WTC11 (cell line): ENCODE data around the gene NEK8. TPM values are rescaled to one million over a fixed set of nuclear protein-coding genes. Genes with fewer than 3 reads are reported as not detected.
"Not testable (repeated sequence)": the region's sequence is repeated elsewhere in the genome, so short reads cannot be mapped to it uniquely, and the experiment has no call there.

Source experiments
- ATAC-seq: fragments of 200-7000 bp; cut with Tn5 transposase; 2 replicates; pipeline ENCODE4 v1.10.0; 2021; ENCODE audit warnings: mild to moderate bottlenecking, moderate library complexity
- CTCF ChIA-PET: fragments of 300-600 bp; sonication (Branson Sonifier 250); formaldehyde crosslinking; loops from one replicate; lab custom pipeline; 2021; ENCODE audit warnings: antibody characterized with exemption; lab: Charles Lee
- POLR2A ChIA-PET: fragments of 350-600 bp; sonication (Branson Sonifier 250); formaldehyde crosslinking; loops from one replicate; lab custom pipeline; 2021; ENCODE audit warnings: antibody characterized with exemption; lab: Charles Lee
- DNase-seq: peaks from one replicate; pipeline ENCODE4 v3.0.0; 2021; ENCODE audit warnings: low spot score
- H3K27ac Mint-ChIP-seq: 2 replicates; pipeline ENCODE4 v1.8.0; 2021; ENCODE audit warnings: mixed read lengths
- H3K27me3 Mint-ChIP-seq: 2 replicates; pipeline ENCODE4 v1.8.0; 2021; ENCODE audit warnings: low read depth, mild to moderate bottlenecking, moderate library complexity, mixed read lengths
- H3K36me3 Mint-ChIP-seq: 2 replicates; pipeline ENCODE4 v1.8.0; 2021; ENCODE audit warnings: mixed read lengths
- H3K4me1 Mint-ChIP-seq: 2 replicates; pipeline ENCODE4 v1.8.0; 2022; ENCODE audit warnings: mixed read lengths
- H3K4me3 Mint-ChIP-seq: 2 replicates; pipeline ENCODE4 v1.8.0; 2021; ENCODE audit warnings: mild to moderate bottlenecking, moderate library complexity, mixed read lengths
- H3K9me3 Mint-ChIP-seq: 2 replicates; pipeline ENCODE4 v1.8.0; 2021; ENCODE audit warnings: mixed read lengths
- ATF6 ChIP-seq: sonication (generic); formaldehyde crosslinking; IDR thresholded peaks from 2 replicates; pipeline ENCODE4 v1.8.1; 2023; ENCODE audit warnings: mild to moderate bottlenecking, missing genetic modification reagents
- E2F5 ChIP-seq: sonication (generic); formaldehyde crosslinking; IDR thresholded peaks from 2 replicates; pipeline ENCODE4 v1.8.1; 2022; ENCODE audit warnings: mild to moderate bottlenecking, moderate library complexity, missing genetic modification reagents
- FOXP4 ChIP-seq: sonication (generic); formaldehyde crosslinking; IDR thresholded peaks from 2 replicates; pipeline ENCODE4 v1.8.0; 2022; ENCODE audit warnings: mild to moderate bottlenecking, missing genetic modification reagents
- JAZF1 ChIP-seq: fragments of 250-450 bp; sonication (Bioruptor Pico); IDR thresholded peaks from 2 replicates; pipeline ENCODE4 v1.9.0; 2021; ENCODE audit warnings: moderate library complexity, mild to moderate bottlenecking, inconsistent platforms
- PRRX2 ChIP-seq: fragments of 250-450 bp; sonication (Bioruptor Pico); IDR thresholded peaks from 2 replicates; pipeline ENCODE4 v1.8.0; 2021; ENCODE audit warnings: mild to moderate bottlenecking
- SMAD4 ChIP-seq: sonication (generic); formaldehyde crosslinking; IDR thresholded peaks from 2 replicates; pipeline ENCODE4 v1.8.0; 2022; ENCODE audit warnings: mild to moderate bottlenecking, missing genetic modification reagents
- STAT6 ChIP-seq: sonication (generic); formaldehyde crosslinking; conservative IDR thresholded peaks from 2 replicates; pipeline ENCODE4 v1.8.1; 2023; ENCODE audit warnings: mild to moderate bottlenecking, low read depth, missing genetic modification reagents, moderate library complexity
- TCF7 ChIP-seq: sonication (generic); formaldehyde crosslinking; IDR thresholded peaks from 2 replicates; pipeline ENCODE4 v1.8.0; 2022; ENCODE audit warnings: mild to moderate bottlenecking, low read depth, missing genetic modification reagents, moderate library complexity
- ZNF138 ChIP-seq: sonication (generic); formaldehyde crosslinking; conservative IDR thresholded peaks from 2 replicates; pipeline ENCODE4 v1.8.1; 2022; ENCODE audit warnings: mild to moderate bottlenecking, moderate library complexity, missing genetic modification reagents
- ZNF281 ChIP-seq: sonication (generic); formaldehyde crosslinking; IDR thresholded peaks from 2 replicates; pipeline ENCODE4 v1.8.0; 2023; ENCODE audit warnings: mild to moderate bottlenecking, missing genetic modification reagents
- ZNF532 ChIP-seq: fragments of 250-450 bp; sonication (Bioruptor Pico); IDR thresholded peaks from 2 replicates; pipeline ENCODE4 v1.9.0; 2021; ENCODE audit warnings: mild to moderate bottlenecking, borderline replicate concordance
- total RNA-seq: library from RNA; stranded (reverse); gene quantifications from 3 replicates; pipeline ENCODE4 v1.2.3, GENCODE V29; 2021

The NEK8 gene
- total RNA-seq, 1 experiment from 2014 or later, result 25.0 TPM

- no peak for TF ChIP-seq FOXP4 (CRISPR knock-in tag)
- TF ChIP-seq ZNF281 (CRISPR knock-in tag), result no peak
- TF ChIP-seq ATF6 (CRISPR knock-in tag), result no peak
- TF ChIP-seq E2F5, result no peak
- no peak for TF ChIP-seq PRRX2 (CRISPR knock-in tag)
- TF ChIP-seq STAT6 (CRISPR knock-in tag), result no peak
- TF ChIP-seq ZNF138 (CRISPR knock-in tag), result no peak
- TF ChIP-seq SMAD4, result no peak
- no peak for TF ChIP-seq JAZF1 (CRISPR knock-in tag)
- no peak for TF ChIP-seq TCF7 (CRISPR knock-in tag)
- TF ChIP-seq ZNF532 (CRISPR knock-in tag), result no peak
These were observed 6.7 kb downstream of the NEK8 start (continued) for GRCh38 chr17:28735242-28735722.

- H3K27me3 Mint-ChIP-seq, H3K27ac Mint-ChIP-seq, POLR2A ChIA-PET, ATAC-seq, H3K4me1 Mint-ChIP-seq, H3K9me3 Mint-ChIP-seq, DNase-seq, H3K4me3 Mint-ChIP-seq: not testable (repeated sequence)
- CTCF ChIA-PET, result interaction anchor here (1.3 to 12.2 kb wide), 2 partner anchors 9 to 11 kb away, joined by 5 to 541 read pairs; partner anchors contain the start of gene TRAF4
- H3K36me3 Mint-ChIP-seq, result peaks cover 22% of the 10 kb centered on the region
These were observed 7.6 kb downstream of the NEK8 start for GRCh38 chr17:28735913-28736769.
